Stimulated activated CD4-positive, alpha-beta T cell treated with anti-CD3 and anti-CD28 coated beads, TNF-alpha, amount 100 ng/mL, for 48 hours (primary cell): ENCODE measurements around the gene TMEM259.
"Not testable (repeated sequence)": the region's sequence is repeated elsewhere in the genome, so short reads cannot be mapped to it uniquely, and the experiment has no call there.

Experiments used
- DNase-seq, 3 donors: peaks; one replicate each; pipeline ENCODE4 v3.0.0-alpha.2; 2020; ENCODE audit warnings: low read depth in 3 of 3

TMEM259 gene

GRCh38 chr19:1040476-1041271, 19.8 kb upstream of the TMEM259 start:
- DNase-seq: peak; percentile 84 to 89 (median 88)

DNA sequence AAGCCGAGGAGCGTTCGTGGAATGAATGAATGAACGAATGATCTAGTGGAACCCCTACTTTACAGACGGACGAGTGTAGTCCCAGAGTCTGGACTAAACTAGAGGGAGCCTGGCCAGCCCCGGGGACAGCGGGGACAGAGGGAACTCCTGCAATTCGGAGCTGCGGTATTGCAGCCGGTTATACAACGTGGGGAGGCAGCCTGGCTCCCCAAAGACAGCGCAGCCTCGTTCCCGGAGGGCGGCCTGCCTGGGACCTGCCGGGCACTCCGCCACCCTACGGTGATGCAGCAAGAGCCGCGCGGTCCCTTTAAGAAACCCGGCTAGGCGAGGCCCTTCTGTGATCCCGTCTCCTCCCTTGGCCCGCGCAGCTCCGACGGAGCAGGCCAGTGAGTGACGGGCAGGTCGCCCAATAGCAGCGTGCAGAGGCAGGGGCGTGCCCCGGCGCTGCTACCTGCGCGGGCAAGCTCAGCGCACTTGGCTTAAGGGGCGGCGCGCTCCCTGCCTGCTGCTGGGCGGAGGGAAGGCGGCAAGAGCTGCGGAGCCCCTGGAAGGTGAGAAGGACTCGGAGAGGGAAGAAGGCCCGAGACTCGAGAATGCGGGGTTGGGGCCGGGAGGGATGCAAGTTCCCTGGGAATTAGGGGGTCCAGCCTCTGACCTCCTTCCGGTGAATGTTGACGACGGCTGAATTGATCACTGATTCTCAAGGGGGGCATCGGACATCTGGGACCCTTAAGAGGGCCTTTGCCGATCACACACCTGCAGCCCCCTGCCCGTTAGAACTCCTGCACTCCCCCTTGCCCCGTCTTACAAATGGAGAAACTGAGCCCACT, 18.9 kb upstream of the TMEM259 start, which contains the start of gene ABCA7:
TSS of gene ABCA7 (plus strand) at position 462 of the 830 bp plus-strand sequence. CDS start 1,255 bp downstream, outside the sequence.
- DNase-seq: peak; percentile 98 to 100 (median 98)

DNA sequence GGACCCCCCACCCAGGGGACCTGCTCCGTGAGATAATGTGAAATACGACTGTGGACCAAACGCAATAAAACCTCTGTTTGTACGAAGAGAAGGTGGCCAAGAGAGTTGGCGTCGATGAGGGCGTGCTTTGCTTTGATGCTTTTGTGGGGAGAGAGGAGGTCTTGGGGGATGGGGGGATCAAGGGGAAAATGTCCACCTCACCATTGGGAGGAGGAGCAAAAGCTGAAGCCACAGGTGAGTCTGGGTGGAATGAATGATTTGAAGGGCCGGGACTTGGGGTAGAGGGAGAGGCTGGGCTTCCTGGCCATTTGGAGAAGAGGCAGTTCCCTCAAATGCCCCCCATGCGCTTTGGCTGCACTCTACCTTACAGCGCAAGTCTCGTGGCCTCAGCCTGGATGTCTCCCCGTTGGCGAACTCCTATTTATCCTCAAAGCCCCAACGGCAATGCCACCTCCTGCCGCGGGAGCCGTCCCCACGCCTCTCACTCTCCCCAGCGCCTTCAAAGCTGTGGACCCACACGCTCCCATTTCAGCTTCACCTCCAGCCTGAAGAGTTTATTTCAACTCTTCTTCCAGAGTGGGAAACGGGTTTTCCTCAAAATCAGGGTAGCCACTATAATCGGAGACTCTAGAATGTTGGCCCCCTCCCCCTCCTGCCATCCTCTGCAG, 18.2 kb upstream of the TMEM259 start:
- no peak for DNase-seq

DNA sequence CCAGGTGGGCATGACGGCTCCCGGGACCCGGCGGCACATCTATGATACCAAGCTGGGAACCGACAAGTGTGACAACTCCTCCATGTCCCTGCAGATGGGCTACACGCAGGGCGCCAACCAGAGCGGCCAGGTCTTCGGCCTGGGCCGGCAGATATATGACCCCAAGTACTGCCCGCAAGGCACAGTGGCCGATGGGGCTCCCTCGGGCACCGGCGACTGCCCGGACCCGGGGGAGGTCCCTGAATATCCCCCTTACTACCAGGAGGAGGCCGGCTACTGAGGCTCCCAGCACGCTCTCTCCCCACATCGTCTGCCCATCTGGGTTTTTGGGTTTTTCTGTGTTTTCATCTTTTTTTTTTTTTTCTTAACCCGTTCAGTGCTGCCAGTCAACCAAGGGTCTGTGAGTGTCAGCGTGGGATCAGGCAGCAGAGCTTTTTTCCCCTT, 16.7 kb upstream of the TMEM259 start:
- DNase-seq: no peak

GRCh38 chr19:1035998-1036621, 15.2 kb upstream of the TMEM259 start:
- no peak for DNase-seq

DNA sequence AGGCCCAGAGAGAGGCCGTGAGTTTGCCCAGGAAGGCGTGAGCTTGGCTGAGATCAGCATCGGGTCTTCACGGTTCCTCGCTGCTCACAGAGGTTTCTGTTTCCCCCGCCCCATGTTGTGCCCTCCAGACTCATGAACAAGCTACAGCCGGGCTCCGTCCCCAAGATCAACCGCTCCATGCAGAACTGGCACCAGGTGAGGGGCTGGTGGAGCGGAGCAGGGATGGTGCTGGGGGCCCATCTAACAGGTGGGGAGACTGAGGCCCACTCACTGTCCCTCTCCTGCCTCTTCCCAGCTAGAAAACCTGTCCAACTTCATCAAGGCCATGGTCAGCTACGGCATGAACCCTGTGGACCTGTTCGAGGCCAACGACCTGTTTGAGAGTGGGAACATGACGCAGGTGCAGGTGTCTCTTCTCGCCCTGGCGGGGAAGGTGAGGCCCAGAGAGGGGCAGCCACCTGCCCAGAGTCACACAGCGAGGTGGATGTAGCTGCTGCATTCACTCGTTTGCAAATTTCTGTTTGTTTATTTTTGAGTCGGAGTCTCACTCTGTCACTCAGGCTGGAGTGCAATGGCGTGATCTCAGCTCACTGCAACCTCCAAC, 11.4 kb upstream of the TMEM259 start:
- DNase-seq: no peak

- peak in 1 of 3 donors; percentile 61 for DNase-seq
Observed at GRCh38 chr19:1028062-1028926, 7.4 kb upstream of the TMEM259 start.

- DNase-seq: no peak
Observed at GRCh38 chr19:1027650-1028061, 6.7 kb upstream of the TMEM259 start.

- DNase-seq: no peak
Observed at GRCh38 chr19:1026783-1027649, 6.1 kb upstream of the TMEM259 start.

GRCh38 chr19:1025960-1026782, 5.2 kb upstream of the TMEM259 start, which contains the start of gene CNN2:
TSS of gene CNN2 (plus strand) at chr19:1026608. CDS start at chr19:1026662, 54 bp downstream.
- peak in 1 of 3 donors; percentile 71 for DNase-seq

DNA sequence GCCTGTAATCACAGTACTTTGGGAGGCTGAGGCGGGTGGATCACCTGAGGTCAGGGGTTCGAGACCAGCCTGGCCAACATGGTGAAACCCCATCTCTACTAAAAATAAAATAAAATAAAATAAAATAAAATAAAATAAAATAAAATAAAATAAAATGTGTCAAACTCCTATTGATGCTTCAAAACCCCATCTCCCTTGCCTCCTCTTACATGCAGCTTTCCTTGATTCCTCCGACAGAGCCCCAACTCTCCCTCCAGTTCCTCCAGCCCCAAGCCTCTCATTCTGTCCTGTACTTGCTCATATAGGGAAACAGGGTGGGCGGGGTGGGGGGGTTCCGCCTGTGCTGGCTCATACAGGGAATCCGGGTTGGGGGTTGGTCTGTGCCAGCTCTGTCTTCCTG, 4.2 kb upstream of the TMEM259 start:
- not testable (repeated sequence) for DNase-seq

DNA sequence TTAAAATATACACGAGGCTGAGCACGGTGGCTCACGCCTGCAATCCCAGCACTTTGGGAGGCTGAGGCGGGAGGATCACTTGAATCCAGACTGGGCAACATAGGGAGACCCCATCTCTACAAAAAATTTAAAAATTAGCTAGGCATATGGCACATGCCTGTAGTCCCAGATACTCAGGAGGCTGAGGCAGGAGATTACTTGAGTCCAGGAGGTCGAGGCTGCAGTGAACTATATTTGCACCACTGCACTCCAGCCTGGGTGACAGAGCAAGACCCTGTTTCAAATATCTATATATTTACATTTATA, 2.9 kb upstream of the TMEM259 start:
- DNase-seq: not testable (repeated sequence)

- no peak for DNase-seq
Observed at GRCh38 chr19:1019980-1020867, 699 bp downstream of the TMEM259 start.

DNA sequence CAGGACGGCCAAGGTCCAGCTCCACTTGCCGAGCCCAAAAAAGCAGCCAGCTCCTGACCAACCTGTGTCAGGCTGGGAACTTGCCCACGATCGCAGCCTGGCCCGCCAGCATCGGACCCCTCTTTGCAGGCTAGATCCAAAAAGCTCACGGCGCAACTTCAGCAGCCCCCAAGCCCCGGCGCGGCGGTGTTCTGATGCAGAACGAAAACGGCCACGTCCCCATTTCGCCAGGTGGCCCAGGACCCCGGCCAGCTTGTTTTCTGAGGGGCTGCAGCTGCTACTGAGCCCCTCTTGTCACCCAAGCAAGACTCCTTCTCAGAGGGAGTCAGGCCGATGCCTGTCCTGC, 1.3 kb downstream of the TMEM259 start:
- no peak for DNase-seq

DNA sequence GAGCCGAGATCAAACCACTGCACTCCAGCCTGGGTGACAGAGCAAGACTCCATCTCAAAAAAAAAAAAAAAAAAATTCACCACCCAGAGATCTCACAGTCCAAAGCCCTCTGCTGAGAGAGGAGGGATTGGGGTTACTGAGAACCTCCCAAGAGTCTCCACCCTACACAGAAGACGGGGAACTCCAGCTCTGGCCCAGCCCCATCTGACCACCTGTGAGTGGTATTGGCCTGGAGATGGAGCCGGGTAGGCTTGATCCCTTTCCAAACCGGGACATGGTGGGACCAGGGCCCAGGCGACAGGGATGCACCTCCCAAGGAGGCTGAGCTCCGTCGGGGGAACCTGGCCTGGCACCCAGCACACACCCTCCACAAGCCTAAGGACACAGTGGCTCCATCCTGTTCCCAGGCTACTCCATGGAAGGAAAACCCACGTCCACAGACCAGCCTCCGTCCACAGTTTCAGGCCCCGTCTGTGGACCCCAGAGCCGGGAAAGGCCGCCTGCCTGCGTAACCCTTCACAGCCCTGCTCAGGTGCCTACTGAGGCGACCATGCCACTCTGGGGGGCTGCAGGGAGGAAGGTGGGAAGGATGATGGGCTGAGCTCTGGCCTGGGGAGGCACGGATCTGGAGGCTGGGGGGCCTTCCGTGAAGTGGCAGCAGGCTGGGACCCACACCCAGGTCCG, 1.8 kb downstream of the TMEM259 start:
- DNase-seq: no peak

DNA sequence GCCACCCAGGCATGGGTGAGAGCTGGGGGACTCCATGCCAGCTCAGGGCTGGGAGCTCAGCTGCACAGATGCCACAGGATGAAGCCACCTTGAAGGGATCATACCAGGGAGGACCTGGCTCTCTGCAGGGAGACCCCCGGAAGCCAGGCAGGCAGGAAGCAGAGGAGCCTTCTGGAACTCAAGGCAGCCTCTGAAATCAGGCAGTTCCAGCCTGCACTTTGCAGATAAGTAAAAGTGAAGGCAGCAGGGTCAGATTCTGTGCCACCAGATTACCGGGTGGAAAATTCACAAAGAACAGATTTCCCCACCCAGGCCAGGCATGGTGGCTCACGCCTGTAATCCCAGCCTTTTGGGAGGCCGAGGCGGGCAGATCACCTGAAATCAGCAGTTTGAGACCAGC, 2.5 kb downstream of the TMEM259 start:
- no peak for DNase-seq

GRCh38 chr19:1017906-1018305, 3.0 kb downstream of the TMEM259 start:
- DNase-seq: no peak
